ENCODE results near the gene HS6ST2.

HS6ST2 gene

DNA sequence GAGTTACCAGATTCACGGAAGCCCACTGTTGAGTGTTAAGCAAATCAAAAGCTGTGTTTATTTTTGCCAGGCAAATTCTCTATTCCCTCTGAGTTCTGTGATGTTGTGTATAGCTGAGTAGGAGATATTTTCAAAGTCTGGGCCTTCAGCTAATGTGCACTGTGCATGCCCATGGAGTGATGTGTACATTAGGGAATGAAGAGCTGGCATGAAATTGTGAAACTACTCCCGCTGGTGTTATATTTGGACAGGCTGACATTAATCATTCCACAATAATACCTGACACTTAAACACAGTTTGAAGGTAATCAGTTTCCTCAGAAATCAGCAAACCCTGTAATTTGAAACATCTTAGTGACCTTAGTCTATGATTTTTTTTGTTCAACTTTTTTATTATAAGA, 381.5 kb downstream of the HS6ST2 start:
- TF ChIP-seq POLR2AphosphoS5 (IDR thresholded peaks at IDR 0.05; ENCODE audit: low read depth, low read length), result no peak
- no peak for TF ChIP-seq FOXP2 (optimal IDR thresholded peaks at IDR 0.05; ENCODE audit: borderline replicate concordance, extremely low read depth, extremely low read length, insufficient read depth)
- TF ChIP-seq REST (IDR thresholded peaks at IDR 0.05; ENCODE audit: insufficient read depth in 1 of 2, low read depth in 2 of 2, low read length in 2 of 2), result no peak
- no peak for TF ChIP-seq TAF1 (IDR thresholded peaks at IDR 0.05; ENCODE audit: borderline replicate concordance, insufficient read depth, low read length)
- TF ChIP-seq SIN3A (IDR thresholded peaks at IDR 0.05; ENCODE audit: borderline replicate concordance, insufficient read depth, low read length), result no peak

Data from PFSK-1 (cell line).